H1 (cell line): ENCODE data around the gene KLHL29. TPM values are rescaled to one million over a fixed set of nuclear protein-coding genes. Genes with fewer than 3 reads are reported as not detected.

Experiments used
- CTCF ChIA-PET: fragments of 300-600 bp; sonication (Branson Sonifier 250); formaldehyde crosslinking; loops from one replicate; lab custom pipeline; 2021; ENCODE audit not compliant: partially characterized antibody; lab: Charles Lee
- POLR2A ChIA-PET: fragments of 300-600 bp; sonication (Branson Sonifier 250); formaldehyde crosslinking; loops from one replicate; lab custom pipeline; 2021; ENCODE audit warnings: inconsistent platforms; ENCODE audit not compliant: partially characterized antibody; lab: Charles Lee
- DNase-seq, 2 experiments: peaks; one replicate each; pipeline versions ENCODE4 v3.0.0 to v3.0.0-alpha.2; 2010 to 2022; ENCODE audit warnings: low spot score in 2 of 2, low read depth in 1 of 2, mixed read lengths in 1 of 2
- FAIRE-seq: peaks from 2 replicates; lab custom pipeline; 2011; peaks lifted over from hg19 to GRCh38; lab: Jason Lieb, UNC
- H2AFZ ChIP-seq: 2 replicates; pipeline ENCODE4 v1.8.1; 2012; ENCODE audit warnings: low read length, inconsistent platforms
- H2AK5ac ChIP-seq: 2 replicates; pipeline ENCODE4 v1.6.1; 2013; ENCODE audit warnings: low read depth, low read length
- H2BK120ac ChIP-seq: replicated peaks from 2 replicates; pipeline ENCODE3; 2013; ENCODE audit warnings: low read depth, low read length, inconsistent platforms
- H2BK12ac ChIP-seq: 2 replicates; pipeline ENCODE4 v1.6.1; 2013; ENCODE audit warnings: low read depth, low read length
- H2BK15ac ChIP-seq: 2 replicates; pipeline ENCODE4 v1.6.1; 2013; ENCODE audit warnings: low read length
- H2BK20ac ChIP-seq: 2 replicates; pipeline ENCODE4 v1.6.1; 2013; ENCODE audit warnings: low read length
- H2BK5ac ChIP-seq: 2 replicates; pipeline ENCODE4 v1.6.1; 2013; ENCODE audit warnings: low read depth, low read length
- H3K14ac ChIP-seq: 2 replicates; pipeline ENCODE4 v1.6.1; 2013; ENCODE audit warnings: inconsistent platforms; ENCODE audit not compliant: insufficient read length
- H3K18ac ChIP-seq: 2 replicates; pipeline ENCODE4 v1.6.1; 2013; ENCODE audit warnings: low read length; ENCODE audit errors: extremely low read depth
- H3K23ac ChIP-seq: 2 replicates; pipeline ENCODE4 v1.6.1; 2013; ENCODE audit warnings: inconsistent platforms; ENCODE audit not compliant: insufficient read length
- H3K23me2 ChIP-seq: 2 replicates; pipeline ENCODE4 v1.6.1; 2013; ENCODE audit warnings: low read depth, low read length
- H3K27ac ChIP-seq: 2 replicates; pipeline ENCODE4 v1.6.1; 2011; ENCODE audit warnings: low read depth, low read length, inconsistent platforms
- H3K27me3 ChIP-seq, 4 experiments: replicated peaks in 1 of 4; 1 replicate in 1 of 4; 2 replicates in 3 of 4; pipeline versions ENCODE4 v1.6.1 to v1.8.1; 2011 to 2013; ENCODE audit warnings: low read length in 3 of 4, mild to moderate bottlenecking in 3 of 4, inconsistent platforms in 2 of 4, mixed read lengths in 2 of 4, moderate library complexity in 1 of 4; ENCODE audit not compliant: control insufficient read depth in 3 of 4, insufficient read depth in 3 of 4; ENCODE audit errors: extremely low read depth in 1 of 4
- H3K36me3 ChIP-seq, 4 experiments: 2 replicates each; pipeline versions ENCODE4 v1.6.1 to v1.8.1; 2011 to 2013; ENCODE audit warnings: mild to moderate bottlenecking in 4 of 4, low read length in 3 of 4, moderate library complexity in 2 of 4, control low read depth in 1 of 4, inconsistent platforms in 1 of 4; ENCODE audit not compliant: insufficient read depth in 4 of 4, control insufficient read depth in 2 of 4
- H3K4ac ChIP-seq: replicated peaks from 2 replicates; pipeline ENCODE3; 2013; ENCODE audit warnings: low read length, low read depth, mixed read lengths, inconsistent platforms; ENCODE audit not compliant: insufficient read length
- H3K4me1 ChIP-seq, 4 experiments: replicated peaks in 1 of 4; 1 replicate in 1 of 4; 2 replicates in 3 of 4; pipeline versions ENCODE4 v1.6.1 to v1.8.1; 2011 to 2013; ENCODE audit warnings: low read length in 3 of 4, inconsistent platforms in 2 of 4, mixed read lengths in 1 of 4; ENCODE audit not compliant: insufficient read depth in 4 of 4, control insufficient read depth in 3 of 4
- H3K4me2 ChIP-seq, 2 experiments: 2 replicates each; pipeline versions ENCODE4 v1.6.1 to v1.8.1; 2011 to 2013; ENCODE audit warnings: low read depth in 2 of 2, low read length in 2 of 2, control low read depth in 1 of 2, inconsistent platforms in 1 of 2, mild to moderate bottlenecking in 1 of 2; ENCODE audit not compliant: insufficient read depth in 1 of 2
- H3K4me3 ChIP-seq, 4 experiments: fragments of 200-600, 300-600 bp in 1 of 4; sonication (generic), shearing (Covaris generic), sonication (Bioruptor Twin) in 1 of 4; 2 replicates each; pipeline versions ENCODE4 v1.5.1 to v1.8.1; 2011 to 2016; ENCODE audit warnings: low read length in 4 of 4, low read depth in 3 of 4, control low read depth in 2 of 4, inconsistent platforms in 2 of 4, mild to moderate bottlenecking in 2 of 4, mixed read lengths in 1 of 4, moderate library complexity in 1 of 4; ENCODE audit not compliant: insufficient read depth in 2 of 4; ENCODE audit errors: extremely low read depth in 1 of 4
- H3K56ac ChIP-seq: replicated peaks from 2 replicates; pipeline ENCODE3; 2013; ENCODE audit warnings: low read depth, mild to moderate bottlenecking, mixed read lengths, low read length, inconsistent platforms; ENCODE audit not compliant: insufficient read length
- H3K79me1 ChIP-seq: 2 replicates; pipeline ENCODE4 v1.6.1; 2013; ENCODE audit warnings: low read depth, low read length, control low read depth
- H3K79me2 ChIP-seq, 2 experiments: 2 replicates each; pipeline versions ENCODE4 v1.6.1 to v1.8.1; 2012 to 2013; ENCODE audit warnings: low read length in 2 of 2, mild to moderate bottlenecking in 2 of 2, inconsistent platforms in 1 of 2; ENCODE audit not compliant: insufficient read depth in 2 of 2, control insufficient read depth in 1 of 2
- H3K9ac ChIP-seq, 4 experiments: replicated peaks in 1 of 4; 1 replicate in 1 of 4; 2 replicates in 3 of 4; pipeline versions ENCODE4 v1.6.1 to v1.8.1; 2011 to 2013; ENCODE audit warnings: low read depth in 3 of 4, low read length in 3 of 4, control low read depth in 2 of 4, mild to moderate bottlenecking in 2 of 4, moderate library complexity in 2 of 4, inconsistent platforms in 1 of 4; ENCODE audit errors: extremely low read depth in 1 of 4
- H3K9me3 ChIP-seq, 2 experiments: 2 replicates each; pipeline versions ENCODE4 v1.6.1 to v1.8.1; 2012 to 2013; ENCODE audit warnings: mild to moderate bottlenecking in 2 of 2, moderate library complexity in 2 of 2, control low read depth in 1 of 2, inconsistent platforms in 1 of 2, low read depth in 1 of 2, low read length in 1 of 2, mixed read lengths in 1 of 2; ENCODE audit not compliant: insufficient read depth in 2 of 2
- H4K20me1 ChIP-seq, 2 experiments: replicated peaks in 1 of 2; 2 replicates each; pipeline versions ENCODE3 to v1.8.1; 2011 to 2013; ENCODE audit warnings: inconsistent platforms in 2 of 2, low read length in 2 of 2, mild to moderate bottlenecking in 1 of 2; ENCODE audit not compliant: insufficient read depth in 2 of 2, control insufficient read depth in 1 of 2
- H4K5ac ChIP-seq: 2 replicates; pipeline ENCODE4 v1.6.1; 2013; ENCODE audit warnings: low read length, low read depth, mixed read lengths, inconsistent platforms; ENCODE audit not compliant: insufficient read length
- H4K8ac ChIP-seq: 2 replicates; pipeline ENCODE4 v1.8.0; 2013; ENCODE audit warnings: mild to moderate bottlenecking, moderate library complexity, low read length, inconsistent platforms; ENCODE audit not compliant: insufficient read depth; ENCODE audit errors: extremely low read depth
- H4K91ac ChIP-seq: replicated peaks from 2 replicates; pipeline ENCODE3; 2013; ENCODE audit warnings: low read length, mixed read lengths, inconsistent platforms; ENCODE audit not compliant: insufficient read length
- CTCF ChIP-seq, 3 experiments: IDR thresholded peaks; 1 replicate in 2 of 3; 2 replicates in 1 of 3; pipeline versions ENCODE4 v1.5.1 to v1.6.1; 2011; ENCODE audit warnings: low read length in 3 of 3, mild to moderate bottlenecking in 3 of 3, inconsistent platforms in 2 of 3, low read depth in 1 of 3, moderate library complexity in 1 of 3; ENCODE audit not compliant: insufficient read depth in 1 of 3; ENCODE audit errors: control extremely low read depth in 1 of 3
- SAP30 ChIP-seq: fragments of 300-600 bp; sonication (generic); IDR thresholded peaks from 2 replicates; pipeline ENCODE4 v1.7.1; 2012; ENCODE audit warnings: low read length, moderate library complexity, mild to moderate bottlenecking, inconsistent platforms; ENCODE audit not compliant: insufficient read depth, insufficient replicate concordance
- WGBS, 2 experiments: shearing (Covaris generic) in 1 of 2; methylation state at CpG; one replicate each; pipeline versions ENCODE4 v1.1.6 to v1.1.7; 2013 to 2015; ENCODE audit warnings: low lambda C conversion rate in 2 of 2, mixed read lengths in 2 of 2, inconsistent platforms in 1 of 2, low coverage in 1 of 2, missing lambda C conversion rate in 1 of 2; ENCODE audit not compliant: insufficient replicate concordance in 2 of 2, insufficient coverage in 1 of 2, insufficient read length in 1 of 2; ENCODE audit errors: extremely low coverage in 1 of 2, missing lambda C conversion rate in 1 of 2; 5-methylcytosine and 5-hydroxymethylcytosine counted together
- polyA plus RNA-seq, 7 experiments: library from polyadenylated mRNA; depleted of rRNA in 3 of 7; stranded (reverse) in 5 of 7; unstranded in 2 of 7; fragments of >200 nt in 5 of 7; fragments of 200-250 nt in 2 of 7; gene quantifications; 1 replicate in 5 of 7; 2 replicates in 1 of 7; 4 replicates in 1 of 7; pipeline versions ENCODE4 v1.2.1 to v1.2.3, GENCODE V29; 2011 to 2013; ENCODE audit warnings: missing spikeins in 2 of 7, mixed read lengths in 2 of 7
- total RNA-seq: library from RNA; stranded (reverse); fragmentation: NEBNext Ultra II Directional; extraction: Animal tissue kit (Norgen Biotek cat#: 25700); gene quantifications from 2 replicates; pipeline ENCODE4 v1.2.1, GENCODE V29; 2021

KLHL29 gene
- total and polyA plus RNA-seq, 2 of the 8 experiments (the other 6 are each of a cell fraction or from before 2014, with no cell fraction given), result 1.1 to 4.7 TPM

GRCh38 chr2:23547725-23548124 lies 162.7 kb downstream of the KLHL29 start:
- Histone ChIP-seq H3K18ac (no peak overlapping the region), H3K4me1 (peaks cover 0 to 5% (median 1%) of the 10 kb centered on the region in 4 experiments; a peak in 3 of 7 replicates), H3K9ac (no peak overlapping the region), H4K8ac (no peak overlapping the region), H3K36me3 (no peaks in the 10 kb centered on the region), H4K91ac (no peak overlapping the region), H3K79me1 (no peaks in the 10 kb centered on the region), H2AK5ac (no peak overlapping the region), H3K56ac (no peak overlapping the region), H3K4me2 (no peak overlapping the region), H3K9me3 (no peaks in the 10 kb centered on the region), H2BK120ac (no peak overlapping the region), H3K23ac (no peak overlapping the region), H2BK5ac (0 out of 2 replicates have a peak overlapping the region, but pooled peaks have one; percentile 61), H4K5ac (no peak overlapping the region), H3K4ac (no peak overlapping the region), H2BK20ac (no peak overlapping the region), H2BK12ac (no peak overlapping the region), H3K14ac (no peak overlapping the region), H2AFZ (no peak overlapping the region), H3K23me2 (no peaks in the 10 kb centered on the region; the same call in 1 of the 2 replicates), H3K27ac (no peak overlapping the region), H4K20me1 (no peaks in the 10 kb centered on the region), H3K4me3 (no peak overlapping the region), H3K27me3 (no peaks in the 10 kb centered on the region), H2BK15ac (no peak overlapping the region), H3K79me2 (no peaks in the 10 kb centered on the region)
- WGBS, 2 experiments, result 84% methylated on average over 6 of the region's 6 CpGs; no CpG with 5 or more reads in 1 of the 2 experiments
- FAIRE-seq, result no peak
- ChIA-PET CTCF (interaction anchor here (0.8 to 2.1 kb wide), 5 partner anchors 9 to 78 kb away, joined by 3 to 5 read pairs (median 3); no protein-coding TSS in a partner anchor), POLR2A (interaction anchor here (0.9 kb wide), 1 partner anchor 13 kb away, joined by 3 read pairs; no protein-coding TSS in a partner anchor)
- no peak for DNase-seq
- no peak for TF ChIP-seq SAP30
- TF ChIP-seq CTCF (IDR thresholded peaks at IDR 0.05; ENCODE audit: control extremely low read depth in 1 of 3, insufficient read depth in 1 of 3, low read depth in 1 of 3, low read length in 3 of 3), result peak; percentile 39 to 58 (median 57); a peak in 3 of 4 replicates
